Measurements from ENCODE around the gene SPDYE4. TPM values are rescaled to one million over a fixed set of nuclear protein-coding genes. Genes with fewer than 3 reads are reported as not detected.

The SPDYE4 gene
- total RNA-seq, 1 donor from 2014 or later = not detected

DNA sequence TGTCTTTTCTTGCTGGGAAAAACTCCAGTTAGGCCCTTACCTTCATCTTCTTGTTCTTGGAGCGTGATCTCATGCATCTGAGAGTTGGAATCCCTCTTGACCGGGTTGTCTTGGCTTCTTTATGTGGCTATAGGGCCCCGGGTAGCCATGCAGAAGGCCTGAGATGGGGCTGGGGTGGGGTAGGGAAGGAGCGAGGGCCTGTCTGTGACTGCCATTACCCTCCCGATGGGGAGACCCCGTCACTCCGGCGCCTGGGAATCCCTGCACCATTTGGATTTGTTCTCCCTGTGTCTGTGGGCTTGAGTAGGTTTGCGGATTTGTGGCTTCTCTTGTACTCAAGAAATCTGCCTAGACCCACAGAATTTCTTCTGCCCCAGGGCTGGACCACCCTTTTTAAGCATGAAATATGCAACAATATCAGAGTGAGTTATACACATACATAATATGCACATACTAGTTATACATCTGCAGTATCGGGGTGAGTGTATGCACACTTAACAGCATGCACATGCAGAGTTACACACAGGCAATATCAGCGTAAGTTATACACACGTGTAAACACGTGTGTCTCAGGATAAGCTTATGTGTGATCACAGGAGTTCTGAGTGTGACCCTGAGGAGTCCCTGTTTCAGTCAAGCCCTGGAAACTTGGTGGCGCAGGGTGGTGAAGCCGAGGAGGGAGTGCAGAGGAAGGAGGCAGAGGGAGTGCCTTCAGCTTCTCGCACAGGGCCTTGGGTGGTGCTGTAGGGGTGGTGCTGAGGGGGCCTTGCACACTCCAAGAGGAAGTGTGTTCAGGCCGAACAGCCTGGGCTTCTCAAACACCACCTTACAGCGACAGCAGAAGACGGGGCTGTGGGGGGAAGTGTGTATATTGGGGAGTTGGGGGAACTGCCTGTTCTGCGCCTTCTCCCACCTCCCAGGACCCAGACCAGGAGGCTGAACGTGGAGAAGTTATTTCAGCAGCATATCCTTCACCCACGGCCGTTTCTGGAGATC is 32.2 kb downstream of the SPDYE4 start:
- no peak for FAIRE-seq
- TF ChIP-seq CTCF (IDR thresholded peaks at IDR 0.05; ENCODE audit: insufficient read depth, low read depth, low read length) (no peak), EZH2 (IDR thresholded peaks at IDR 0.05; ENCODE audit: insufficient read depth, low read length) (no peak)
- no peaks in the 10 kb centered on the region for H3K9me3 ChIP-seq (ENCODE audit: insufficient read depth, low read depth, low read length)

GRCh38 chr17:8724451-8724850 is 33.9 kb downstream of the SPDYE4 start:
- Histone ChIP-seq H3K4me1 (ENCODE audit: insufficient read depth, low read length) (no peaks in the 10 kb centered on the region), H3K27me3 (ENCODE audit: insufficient read depth, low read length) (no peaks in the 10 kb centered on the region), H3K36me3 (ENCODE audit: insufficient read depth, low read length) (no peaks in the 10 kb centered on the region), H3K9me3 (ENCODE audit: insufficient read depth, low read depth, low read length) (no peaks in the 10 kb centered on the region), H2AFZ (ENCODE audit: low read depth, low read length) (no peak overlapping the region), H3K4me2 (ENCODE audit: low read length) (no peak overlapping the region), H3K79me2 (ENCODE audit: insufficient read depth, low read length) (no peaks in the 10 kb centered on the region), H3K9ac (ENCODE audit: low read length) (no peak overlapping the region), H3K27ac (ENCODE audit: low read depth, low read length) (no peak overlapping the region), H4K20me1 (ENCODE audit: insufficient read depth, low read length) (no peaks in the 10 kb centered on the region), H3K4me3 (ENCODE audit: insufficient read depth, low read depth, low read length) (no peak overlapping the region)
- no peak for TF ChIP-seq EZH2 (IDR thresholded peaks at IDR 0.05; ENCODE audit: insufficient read depth, low read length)
- no peak for TF ChIP-seq CTCF (IDR thresholded peaks at IDR 0.05; ENCODE audit: insufficient read depth, low read depth, low read length)
- no peak overlapping the region for H3K27ac Mint-ChIP-seq (ENCODE audit: unreplicated experiment)
- peaks cover 1% of the 10 kb centered on the region for H3K27me3 Mint-ChIP-seq (ENCODE audit: low read depth, unreplicated experiment)
- peaks cover 3% of the 10 kb centered on the region for H3K9me3 Mint-ChIP-seq (ENCODE audit: unreplicated experiment)
- FAIRE-seq = no peak
- H3K4me3 Mint-ChIP-seq (ENCODE audit: unreplicated experiment) = no peak overlapping the region
- H3K36me3 Mint-ChIP-seq (ENCODE audit: low read depth, unreplicated experiment) = no peaks in the 10 kb centered on the region
- peaks cover 4% of the 10 kb centered on the region for H3K4me1 Mint-ChIP-seq (ENCODE audit: low read depth, unreplicated experiment)
- DNase-seq (ENCODE audit: low read depth) = no peak

More for the DNA sequence above, 32.2 kb downstream of the SPDYE4 start:
- no peaks in the 10 kb centered on the region for H3K36me3 ChIP-seq (ENCODE audit: insufficient read depth, low read length)
- H3K9ac ChIP-seq (ENCODE audit: low read length) = no peak overlapping the region
- no peaks in the 10 kb centered on the region for H3K27me3 ChIP-seq (ENCODE audit: insufficient read depth, low read length)
- no peak overlapping the region for H3K4me2 ChIP-seq (ENCODE audit: low read length)
- no peaks in the 10 kb centered on the region for H3K4me1 ChIP-seq (ENCODE audit: insufficient read depth, low read length)
- Mint-ChIP-seq H3K27me3 (ENCODE audit: low read depth, unreplicated experiment) (peaks cover 1% of the 10 kb centered on the region), H3K9me3 (ENCODE audit: unreplicated experiment) (peaks cover 3% of the 10 kb centered on the region), H3K36me3 (ENCODE audit: low read depth, unreplicated experiment) (no peaks in the 10 kb centered on the region), H3K4me1 (ENCODE audit: low read depth, unreplicated experiment) (no peaks in the 10 kb centered on the region), H3K27ac (ENCODE audit: unreplicated experiment) (no peak overlapping the region), H3K4me3 (ENCODE audit: unreplicated experiment) (no peak overlapping the region)
- no peaks in the 10 kb centered on the region for H4K20me1 ChIP-seq (ENCODE audit: insufficient read depth, low read length)
- no peak overlapping the region for H3K4me3 ChIP-seq (ENCODE audit: insufficient read depth, low read depth, low read length)
- no peak overlapping the region for H2AFZ ChIP-seq (ENCODE audit: low read depth, low read length)
- no peak for DNase-seq (ENCODE audit: low read depth)
- H3K79me2 ChIP-seq (ENCODE audit: insufficient read depth, low read length) = no peaks in the 10 kb centered on the region
- no peak overlapping the region for H3K27ac ChIP-seq (ENCODE audit: low read depth, low read length)

DNA sequence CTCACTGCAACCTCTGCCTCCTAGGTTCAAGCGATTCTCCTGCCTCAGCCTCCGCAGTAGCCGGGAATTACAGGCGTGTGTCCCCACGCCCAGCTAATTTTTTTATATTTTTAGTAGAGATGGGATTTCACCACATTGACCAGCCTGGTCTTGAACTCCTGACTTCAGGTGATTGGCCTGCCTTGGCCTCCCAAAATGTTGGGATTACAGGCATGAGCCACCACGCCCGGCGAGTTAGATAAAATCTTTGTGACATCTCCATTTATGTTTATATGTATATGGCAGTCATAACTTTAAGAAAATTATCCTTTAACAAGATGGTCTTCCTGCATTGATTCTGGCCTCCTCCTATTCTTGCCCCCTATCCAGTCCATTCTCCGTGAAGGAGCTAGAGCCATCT is 37.8 kb downstream of the SPDYE4 start:
- Histone ChIP-seq H4K20me1 (ENCODE audit: insufficient read depth, low read length) (no peaks in the 10 kb centered on the region), H3K36me3 (ENCODE audit: insufficient read depth, low read length) (no peaks in the 10 kb centered on the region), H3K27ac (ENCODE audit: low read depth, low read length) (no peak overlapping the region), H3K79me2 (ENCODE audit: insufficient read depth, low read length) (no peaks in the 10 kb centered on the region), H3K4me2 (ENCODE audit: low read length) (no peak overlapping the region), H3K27me3 (ENCODE audit: insufficient read depth, low read length) (no peaks in the 10 kb centered on the region), H3K4me1 (ENCODE audit: insufficient read depth, low read length) (no peaks in the 10 kb centered on the region), H2AFZ (ENCODE audit: low read depth, low read length) (no peak overlapping the region), H3K9me3 (ENCODE audit: insufficient read depth, low read depth, low read length) (peaks cover 4% of the 10 kb centered on the region), H3K9ac (ENCODE audit: low read length) (no peak overlapping the region), H3K4me3 (ENCODE audit: insufficient read depth, low read depth, low read length) (no peak overlapping the region)
- Mint-ChIP-seq H3K27ac (ENCODE audit: unreplicated experiment) (no peak overlapping the region), H3K27me3 (ENCODE audit: low read depth, unreplicated experiment) (peaks cover 4% of the 10 kb centered on the region), H3K4me3 (ENCODE audit: unreplicated experiment) (no peak overlapping the region), H3K36me3 (ENCODE audit: low read depth, unreplicated experiment) (no peaks in the 10 kb centered on the region), H3K9me3 (ENCODE audit: unreplicated experiment) (peaks cover 10% of the 10 kb centered on the region), H3K4me1 (ENCODE audit: low read depth, unreplicated experiment) (peaks cover 4% of the 10 kb centered on the region)
- DNase-seq (ENCODE audit: low read depth) (no peak), FAIRE-seq (no peak)
- no peak for TF ChIP-seq CTCF (IDR thresholded peaks at IDR 0.05; ENCODE audit: insufficient read depth, low read depth, low read length)
- no peak for TF ChIP-seq EZH2 (IDR thresholded peaks at IDR 0.05; ENCODE audit: insufficient read depth, low read length)

All from astrocyte (in vitro differentiated cells and primary cell).